HCT116 (cell line): ENCODE data around the gene PIEZO2.

Experiments used
- EGR1 ChIP-seq: IDR thresholded peaks from 2 replicates; pipeline ENCODE4 v1.6.1; 2012; ENCODE audit warnings: low read depth
- EZH2 ChIP-seq: fragments of 200-600 bp; sonication (generic); IDR thresholded peaks from 2 replicates; pipeline ENCODE4 v1.6.1; 2017; ENCODE audit warnings: antibody characterized with exemption, mixed run types
- JUND ChIP-seq: IDR thresholded peaks from 2 replicates; pipeline ENCODE4 v1.6.1; 2012
- POLR2A ChIP-seq: IDR thresholded peaks from 2 replicates; pipeline ENCODE4 v1.7.0; 2011; ENCODE audit warnings: borderline replicate concordance; ENCODE audit not compliant: insufficient read depth, insufficient read length; ENCODE audit errors: extremely low read depth
- POLR2AphosphoS5 ChIP-seq: IDR thresholded peaks from 2 replicates; pipeline ENCODE4 v1.6.1; 2011; ENCODE audit warnings: mild to moderate bottlenecking, low read depth, low read length, moderate library complexity
- REST ChIP-seq: IDR thresholded peaks from 2 replicates; pipeline ENCODE4 v1.6.1; 2012; ENCODE audit warnings: low read depth
- SP1 ChIP-seq: IDR thresholded peaks from 2 replicates; pipeline ENCODE4 v1.6.1; 2012; ENCODE audit warnings: low read depth
- TCF7L2 ChIP-seq: IDR thresholded peaks from 2 replicates; pipeline ENCODE4 v1.7.0; 2011; ENCODE audit warnings: borderline replicate concordance, inconsistent platforms; ENCODE audit not compliant: insufficient read depth, insufficient read length; ENCODE audit errors: extremely low read depth
- YY1 ChIP-seq: IDR thresholded peaks from 2 replicates; pipeline ENCODE4 v1.6.1; 2011; ENCODE audit warnings: low read length, low read depth, moderate library complexity, mild to moderate bottlenecking; ENCODE audit not compliant: insufficient replicate concordance; ENCODE audit errors: extremely low read depth
- TF ChIP-seq, protein P1 (sequence below), 3 experiments: fragments of 200-600 bp in 1 of 3; sonication (generic) in 1 of 3; IDR thresholded peaks in 2 of 3; conservative IDR thresholded peaks in 1 of 3; 2 replicates each; pipeline ENCODE4 v1.5.1; 2012 to 2017; ENCODE audit warnings: low read depth in 2 of 3, low read length in 2 of 3, antibody characterized with exemption in 1 of 3, borderline replicate concordance in 1 of 3, control low read depth in 1 of 3, mild to moderate bottlenecking in 1 of 3, mixed read lengths in 1 of 3, mixed run types in 1 of 3, moderate library complexity in 1 of 3; ENCODE audit not compliant: insufficient read depth in 1 of 3

DNA sequence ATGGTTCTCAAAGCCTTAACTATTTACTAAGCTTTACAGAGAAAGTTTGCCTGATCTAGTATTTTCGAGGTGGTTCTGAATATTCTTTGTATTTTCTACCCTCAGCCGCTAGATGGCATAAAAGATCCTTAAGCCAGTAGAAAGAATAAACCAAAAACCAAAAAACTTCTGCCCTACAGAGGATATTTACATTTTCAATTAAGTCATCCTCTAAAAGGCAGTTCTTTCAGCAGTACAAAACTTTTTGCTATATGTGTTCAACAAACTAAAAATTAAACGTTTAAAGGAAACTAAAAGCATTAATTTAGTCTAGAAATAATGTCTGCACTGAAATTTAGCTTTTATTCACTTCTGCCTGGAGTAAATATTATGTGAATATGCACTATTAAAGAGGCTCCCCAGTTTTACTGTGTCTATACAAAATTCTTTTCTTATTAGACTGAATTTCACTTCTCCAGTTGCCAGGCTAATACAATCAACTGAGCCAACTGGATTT lies 297.5 kb downstream of the PIEZO2 start:
- TF ChIP-seq, protein P1, sequence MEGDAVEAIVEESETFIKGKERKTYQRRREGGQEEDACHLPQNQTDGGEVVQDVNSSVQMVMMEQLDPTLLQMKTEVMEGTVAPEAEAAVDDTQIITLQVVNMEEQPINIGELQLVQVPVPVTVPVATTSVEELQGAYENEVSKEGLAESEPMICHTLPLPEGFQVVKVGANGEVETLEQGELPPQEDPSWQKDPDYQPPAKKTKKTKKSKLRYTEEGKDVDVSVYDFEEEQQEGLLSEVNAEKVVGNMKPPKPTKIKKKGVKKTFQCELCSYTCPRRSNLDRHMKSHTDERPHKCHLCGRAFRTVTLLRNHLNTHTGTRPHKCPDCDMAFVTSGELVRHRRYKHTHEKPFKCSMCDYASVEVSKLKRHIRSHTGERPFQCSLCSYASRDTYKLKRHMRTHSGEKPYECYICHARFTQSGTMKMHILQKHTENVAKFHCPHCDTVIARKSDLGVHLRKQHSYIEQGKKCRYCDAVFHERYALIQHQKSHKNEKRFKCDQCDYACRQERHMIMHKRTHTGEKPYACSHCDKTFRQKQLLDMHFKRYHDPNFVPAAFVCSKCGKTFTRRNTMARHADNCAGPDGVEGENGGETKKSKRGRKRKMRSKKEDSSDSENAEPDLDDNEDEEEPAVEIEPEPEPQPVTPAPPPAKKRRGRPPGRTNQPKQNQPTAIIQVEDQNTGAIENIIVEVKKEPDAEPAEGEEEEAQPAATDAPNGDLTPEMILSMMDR (IDR thresholded peaks at IDR 0.05 in 2 of 3, conservative IDR thresholded peaks at IDR 0.05 in 1 of 3; ENCODE audit: borderline replicate concordance in 1 of 3, insufficient read depth in 1 of 3, low read depth in 2 of 3, low read length in 2 of 3) = peak; percentile 46 to 75 (median 51); a peak in 4 of 6 replicates
- no peak for TF ChIP-seq YY1
- TF ChIP-seq EGR1 = no peak
- TF ChIP-seq SP1 = no peak
- no peak for TF ChIP-seq POLR2A
- no peak for TF ChIP-seq POLR2AphosphoS5
- TF ChIP-seq TCF7L2 = no peak
- TF ChIP-seq REST = no peak
- no peak for TF ChIP-seq EZH2
- TF ChIP-seq JUND = no peak
